Endodermal cell (in vitro differentiated cells): Measurements from ENCODE around the gene MTUS2. TPM values are rescaled to one million over a fixed set of nuclear protein-coding genes. Genes with fewer than 3 reads are reported as not detected.

Experiments
- DNase-seq: peaks from one replicate; pipeline ENCODE4 v3.0.0-alpha.2; 2017
- H3K27ac ChIP-seq: 2 replicates; pipeline ENCODE4 v1.5.1; 2013; ENCODE audit warnings: mild to moderate bottlenecking, low read depth, low read length, moderate library complexity
- H3K27me3 ChIP-seq: 2 replicates; pipeline ENCODE4 v1.6.1; 2013; ENCODE audit warnings: mild to moderate bottlenecking, low read length, moderate library complexity; ENCODE audit not compliant: insufficient read depth, control insufficient read depth, poor library complexity, severe bottlenecking
- H3K36me3 ChIP-seq: 2 replicates; pipeline ENCODE4 v1.7.0; 2013; ENCODE audit warnings: mild to moderate bottlenecking, low read length, moderate library complexity; ENCODE audit not compliant: control insufficient read depth, insufficient read depth
- H3K4me1 ChIP-seq: one replicate; pipeline ENCODE4 v1.7.0; 2013; ENCODE audit warnings: low read length; ENCODE audit not compliant: control insufficient read depth, insufficient read depth
- H3K4me3 ChIP-seq: 2 replicates; pipeline ENCODE4 v1.5.1; 2013; ENCODE audit warnings: mild to moderate bottlenecking, low read length, moderate library complexity
- H3K9ac ChIP-seq: 2 replicates; pipeline ENCODE4 v1.6.1; 2013; ENCODE audit warnings: mild to moderate bottlenecking, low read length, moderate library complexity; ENCODE audit not compliant: poor library complexity, severe bottlenecking; ENCODE audit errors: extremely low read depth
- H3K9me3 ChIP-seq: 2 replicates; pipeline ENCODE4 v1.6.1; 2013; ENCODE audit warnings: mild to moderate bottlenecking, low read length, moderate library complexity; ENCODE audit not compliant: control insufficient read depth
- H3K27ac Mint-ChIP-seq: 2 replicates; pipeline ENCODE4 v1.8.0; 2020; ENCODE audit warnings: mixed read lengths
- H3K27me3 Mint-ChIP-seq: 2 replicates; pipeline ENCODE4 v1.8.0; 2021; ENCODE audit warnings: mild to moderate bottlenecking, mixed read lengths; ENCODE audit not compliant: insufficient read depth
- H3K36me3 Mint-ChIP-seq: 2 replicates; pipeline ENCODE4 v1.8.0; 2020; ENCODE audit warnings: low read depth, mixed read lengths
- H3K4me1 Mint-ChIP-seq: 2 replicates; pipeline ENCODE4 v1.8.0; 2020; ENCODE audit warnings: mixed read lengths
- H3K4me3 Mint-ChIP-seq: 2 replicates; pipeline ENCODE4 v1.8.0; 2020; ENCODE audit warnings: mild to moderate bottlenecking, moderate library complexity, mixed read lengths
- H3K9me3 Mint-ChIP-seq: 2 replicates; pipeline ENCODE4 v1.8.0; 2020; ENCODE audit warnings: mild to moderate bottlenecking, mixed read lengths
- WGBS, 2 experiments: methylation state at CpG; one replicate each; pipeline versions ENCODE4 v1.1.5 to v1.1.7; 2013; ENCODE audit warnings: missing lambda C conversion rate in 2 of 2, mixed read lengths in 1 of 2; ENCODE audit not compliant: insufficient coverage in 1 of 2, insufficient read length in 1 of 2; 5-methylcytosine and 5-hydroxymethylcytosine counted together
- total RNA-seq, 2 donors: library from RNA; stranded (reverse); fragmentation: NEBNext Ultra II Directional in 1 of 2; extraction: Animal tissue kit (Norgen Biotek cat#: 25700) in 1 of 2; gene quantifications; 2 replicates in 1 of 2; 3 replicates in 1 of 2; pipeline ENCODE4 v1.2.1, GENCODE V29; 2021
- TF ChIP-seq, protein P1 (sequence below): fragments of 200-600 bp; sonication (generic); conservative IDR thresholded peaks from 2 replicates; pipeline ENCODE4 v1.5.0; 2021; ENCODE audit warnings: antibody characterized with exemption, mild to moderate bottlenecking

The MTUS2 gene
- total RNA-seq, 2 donors from 2014 or later, result 1.2 to 1.3 TPM

- Mint-ChIP-seq H3K9me3 (no peaks in the 10 kb centered on the region), H3K36me3 (no peaks in the 10 kb centered on the region), H3K27ac (no peak overlapping the region), H3K27me3 (peaks cover 21% of the 10 kb centered on the region), H3K4me1 (peaks cover 24% of the 10 kb centered on the region), H3K4me3 (no peak overlapping the region)
- H3K9ac ChIP-seq, result no peak overlapping the region
- peaks cover 7% of the 10 kb centered on the region for H3K27me3 ChIP-seq
- no peaks in the 10 kb centered on the region for H3K36me3 ChIP-seq
- no peak overlapping the region for H3K27ac ChIP-seq
- 86 to 92% methylated on average over 20 to 25 of the region's 25 CpGs for WGBS, 2 experiments
- peak; percentile 52 for DNase-seq
- peaks cover 6% of the 10 kb centered on the region for H3K4me1 ChIP-seq
- TF ChIP-seq, protein P1, sequence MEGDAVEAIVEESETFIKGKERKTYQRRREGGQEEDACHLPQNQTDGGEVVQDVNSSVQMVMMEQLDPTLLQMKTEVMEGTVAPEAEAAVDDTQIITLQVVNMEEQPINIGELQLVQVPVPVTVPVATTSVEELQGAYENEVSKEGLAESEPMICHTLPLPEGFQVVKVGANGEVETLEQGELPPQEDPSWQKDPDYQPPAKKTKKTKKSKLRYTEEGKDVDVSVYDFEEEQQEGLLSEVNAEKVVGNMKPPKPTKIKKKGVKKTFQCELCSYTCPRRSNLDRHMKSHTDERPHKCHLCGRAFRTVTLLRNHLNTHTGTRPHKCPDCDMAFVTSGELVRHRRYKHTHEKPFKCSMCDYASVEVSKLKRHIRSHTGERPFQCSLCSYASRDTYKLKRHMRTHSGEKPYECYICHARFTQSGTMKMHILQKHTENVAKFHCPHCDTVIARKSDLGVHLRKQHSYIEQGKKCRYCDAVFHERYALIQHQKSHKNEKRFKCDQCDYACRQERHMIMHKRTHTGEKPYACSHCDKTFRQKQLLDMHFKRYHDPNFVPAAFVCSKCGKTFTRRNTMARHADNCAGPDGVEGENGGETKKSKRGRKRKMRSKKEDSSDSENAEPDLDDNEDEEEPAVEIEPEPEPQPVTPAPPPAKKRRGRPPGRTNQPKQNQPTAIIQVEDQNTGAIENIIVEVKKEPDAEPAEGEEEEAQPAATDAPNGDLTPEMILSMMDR, result no peak
- H3K9me3 ChIP-seq, result no peaks in the 10 kb centered on the region
- no peak overlapping the region for H3K4me3 ChIP-seq
These were observed 659.8 kb downstream of the MTUS2 start for GRCh38 chr13:29479716-29480492.

DNA sequence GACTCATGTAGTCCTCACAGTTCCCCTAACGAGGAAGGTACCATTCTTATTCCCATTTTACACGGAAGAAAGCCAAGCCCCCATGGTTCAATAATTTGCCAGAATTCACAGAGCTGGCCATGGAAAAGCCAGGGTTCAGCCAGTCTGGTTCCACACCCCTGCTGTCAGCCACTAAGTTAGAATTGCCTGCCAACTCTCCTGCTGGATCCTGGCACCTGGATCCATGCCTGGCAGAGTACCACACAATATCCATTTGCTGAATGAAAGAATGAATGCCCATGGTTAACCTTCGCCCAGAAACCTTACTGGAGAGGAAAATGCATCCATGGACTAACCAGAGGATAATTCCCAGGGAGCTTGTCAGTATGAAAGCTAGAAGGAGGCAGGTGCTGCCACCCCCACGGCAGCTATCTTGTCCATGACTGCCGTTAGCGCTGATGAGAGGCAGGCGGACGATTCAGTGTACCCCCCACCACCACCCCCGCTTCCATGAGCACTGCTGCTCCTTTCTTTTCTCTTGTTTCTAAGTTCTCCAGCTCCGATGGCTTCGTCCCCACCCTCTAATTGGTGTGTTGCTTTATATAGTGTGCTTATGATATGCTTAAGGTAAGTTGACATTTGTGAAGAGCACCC is 660.9 kb downstream of the MTUS2 start:
- H3K4me3 Mint-ChIP-seq, result no peak overlapping the region
- WGBS, 2 experiments, result 86 to 90% methylated on average over 3 to 11 of the region's 11 CpGs

GRCh38 chr13:29481603-29482002 is 661.5 kb downstream of the MTUS2 start:
- Histone ChIP-seq H3K9ac (no peak overlapping the region), H3K4me3 (no peak overlapping the region), H3K27me3 (peaks cover 7% of the 10 kb centered on the region), H3K36me3 (no peaks in the 10 kb centered on the region), H3K4me1 (peaks cover 6% of the 10 kb centered on the region), H3K27ac (no peak overlapping the region), H3K9me3 (no peaks in the 10 kb centered on the region)
- Mint-ChIP-seq H3K4me1 (peaks cover 24% of the 10 kb centered on the region), H3K27ac (no peak overlapping the region), H3K9me3 (no peaks in the 10 kb centered on the region), H3K27me3 (peaks cover 22% of the 10 kb centered on the region), H3K4me3 (no peak overlapping the region), H3K36me3 (no peaks in the 10 kb centered on the region)
- WGBS, 2 experiments, result 89 to 96% methylated on average over 4 to 5 of the region's 5 CpGs
- TF ChIP-seq, protein P1, result no peak
- DNase-seq, result no peak

More for the DNA sequence above, 660.9 kb downstream of the MTUS2 start:
- Histone ChIP-seq H3K36me3 (no peaks in the 10 kb centered on the region), H3K27ac (no peak overlapping the region), H3K9me3 (no peaks in the 10 kb centered on the region), H3K27me3 (peaks cover 7% of the 10 kb centered on the region), H3K9ac (no peak overlapping the region), H3K4me1 (peaks cover 6% of the 10 kb centered on the region), H3K4me3 (no peak overlapping the region)
- TF ChIP-seq, protein P1, result no peak
- Mint-ChIP-seq H3K27me3 (peaks cover 21% of the 10 kb centered on the region), H3K9me3 (no peaks in the 10 kb centered on the region), H3K36me3 (no peaks in the 10 kb centered on the region), H3K4me1 (peaks cover 24% of the 10 kb centered on the region), H3K27ac (no peak overlapping the region)
- DNase-seq, result peak; percentile 28
